ENCODE results near the gene HEATR5B.
"Not testable (repeated sequence)": the region's sequence is repeated elsewhere in the genome, so short reads cannot be mapped to it uniquely, and the experiment has no call there.

Gene HEATR5B

DNA sequence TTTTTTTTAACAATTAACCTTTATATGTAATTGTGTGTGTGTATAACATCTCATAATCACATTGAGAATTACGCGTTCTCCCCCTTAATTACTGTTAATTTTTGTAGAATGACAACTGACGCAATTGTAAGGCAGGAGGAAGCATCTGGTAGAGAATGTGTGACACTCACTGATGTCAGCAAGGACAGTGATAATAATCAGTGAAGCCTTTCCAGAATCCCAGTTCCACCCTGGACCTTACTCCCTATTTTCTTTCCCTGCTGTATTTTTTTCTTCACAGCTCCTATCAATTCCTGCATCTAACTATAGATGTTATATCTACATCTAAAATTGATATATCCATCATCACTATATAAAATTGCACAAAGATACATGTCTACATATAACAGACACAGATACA, 101.7 kb downstream of the HEATR5B start:
- DNase-seq: no peak

- DNase-seq: no peak
These were observed 102.3 kb downstream of the HEATR5B start for GRCh38 chr2:36981911-36982310.

DNA sequence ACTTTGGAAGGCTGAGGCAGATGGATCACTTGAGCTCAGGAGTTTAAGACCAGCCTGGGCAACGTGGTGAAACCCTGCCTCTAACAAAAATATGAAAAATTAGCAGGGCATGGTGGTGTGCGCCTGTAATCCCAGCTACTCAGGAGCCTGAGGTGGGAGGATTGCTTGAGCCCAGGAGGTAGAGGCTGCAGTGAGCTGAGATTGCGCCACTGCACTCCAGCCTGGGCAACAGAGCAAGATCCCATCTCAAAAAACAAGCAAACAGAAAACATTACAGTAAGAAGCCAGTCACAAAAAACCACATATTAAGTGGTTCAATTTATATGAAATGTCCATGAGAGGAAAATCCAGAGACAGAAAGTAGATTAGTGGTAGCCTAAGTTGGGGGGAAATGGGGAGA, 105.2 kb downstream of the HEATR5B start:
- not testable (repeated sequence) for DNase-seq

GRCh38 chr2:36976065-36976464, 108.1 kb downstream of the HEATR5B start:
- no peak for DNase-seq

DNA sequence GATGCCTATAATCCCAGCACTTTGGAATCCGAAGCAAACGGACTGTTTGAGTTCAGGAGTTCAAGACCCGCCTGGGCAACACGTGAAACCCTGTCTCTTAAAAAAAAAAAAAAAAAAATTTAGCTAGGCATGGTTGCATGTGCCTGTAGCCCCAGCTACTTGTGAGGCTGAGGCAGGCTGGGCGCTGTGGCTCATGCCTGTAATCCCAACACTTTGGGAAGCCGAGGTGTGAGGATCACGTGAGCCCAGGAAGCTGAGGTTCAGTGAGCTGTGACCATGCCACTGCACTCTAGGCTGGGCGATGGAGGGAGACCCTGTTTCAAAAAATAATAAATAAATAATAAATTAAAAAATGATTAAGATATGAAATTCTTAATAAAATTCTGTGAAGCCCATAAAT, 108.9 kb downstream of the HEATR5B start:
- no peak for DNase-seq

DNA sequence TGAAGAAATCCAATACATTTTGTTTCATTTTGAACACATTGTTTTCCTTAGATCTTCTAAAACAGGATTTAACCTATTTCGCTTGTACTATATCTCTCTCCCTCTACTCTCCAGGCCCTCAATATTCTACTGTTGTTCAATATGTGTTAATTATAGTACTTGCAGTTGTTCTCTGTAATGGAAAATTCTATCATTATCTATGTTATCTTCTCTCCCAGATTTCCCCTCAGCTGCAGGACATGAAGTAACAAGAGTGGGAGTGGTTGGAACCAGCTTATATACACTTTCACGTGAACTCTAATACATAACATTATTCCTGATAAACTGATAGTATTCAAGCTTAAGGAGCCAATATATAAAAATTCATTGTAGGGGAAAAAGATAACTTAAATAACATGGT, 110.9 kb downstream of the HEATR5B start:
- no peak for DNase-seq

- no peak for DNase-seq
These were observed 112.2 kb downstream of the HEATR5B start for GRCh38 chr2:36971990-36972389.

DNA sequence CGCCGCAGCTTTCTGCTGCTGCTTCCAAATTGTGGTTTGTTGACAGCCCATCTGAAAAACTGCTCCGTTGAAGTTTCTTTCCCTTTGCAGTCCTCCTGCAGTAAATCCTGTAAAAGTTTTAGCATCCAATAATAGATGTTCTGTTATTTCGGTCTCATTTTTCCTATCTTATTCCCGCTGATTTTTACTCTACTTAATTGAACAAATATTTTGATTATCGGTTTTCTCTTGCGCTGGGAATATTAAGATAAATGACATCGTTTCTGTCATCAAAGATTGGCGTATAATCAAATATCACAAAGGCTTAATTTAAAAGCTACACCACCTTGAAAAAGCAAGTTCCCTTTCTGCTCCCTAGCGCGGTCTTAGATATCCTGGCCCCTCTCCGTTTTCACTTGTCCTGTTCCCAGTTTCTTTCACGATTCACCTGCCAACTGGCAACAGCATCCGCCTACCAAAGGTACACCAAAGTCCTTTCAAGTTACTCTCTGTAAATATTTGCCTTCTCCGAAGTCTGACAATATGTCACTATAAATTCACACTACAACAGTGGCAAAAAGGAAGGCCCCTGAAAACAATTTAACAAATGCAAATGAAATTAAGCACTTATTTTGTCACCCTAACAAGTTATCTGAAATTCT, 116.8 kb downstream of the HEATR5B start:
- DNase-seq: peak in 2 of 51 donors; percentile 17 to 33

- peak; percentile 30 to 98 (median 94) for DNase-seq
These were observed 117.6 kb downstream of the HEATR5B start, which contains the start of gene STRN for GRCh38 chr2:36966370-36967235. STRN (minus strand) TSS chr2:36966536; CDS start chr2:36966463, 73 bp downstream.

GRCh38 chr2:36965751-36966369, 118.3 kb downstream of the HEATR5B start:
- peak in 24 of 51 donors; percentile 20 to 64 (median 46) for DNase-seq

DNA sequence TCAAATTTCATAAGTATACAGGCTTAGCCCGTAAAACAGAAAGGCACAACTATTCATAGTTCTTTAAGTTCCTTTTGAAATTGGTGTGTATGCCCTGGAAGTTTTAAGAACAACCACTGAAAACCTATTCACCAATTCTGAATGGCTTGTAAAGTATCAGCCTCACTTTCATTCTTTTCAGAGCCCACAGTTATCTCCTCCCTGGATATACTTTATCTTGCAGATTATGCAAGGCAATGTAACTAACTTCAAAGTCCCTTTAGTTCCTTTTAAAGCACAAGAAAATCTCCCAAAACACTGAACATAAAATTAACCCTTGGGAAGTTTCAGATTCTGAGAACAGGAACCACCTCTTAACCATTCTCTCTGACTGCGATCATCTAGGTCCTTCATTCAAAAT, 119.0 kb downstream of the HEATR5B start:
- no peak for DNase-seq

- DNase-seq: no peak
These were observed 119.6 kb downstream of the HEATR5B start for GRCh38 chr2:36964496-36965058.

DNA sequence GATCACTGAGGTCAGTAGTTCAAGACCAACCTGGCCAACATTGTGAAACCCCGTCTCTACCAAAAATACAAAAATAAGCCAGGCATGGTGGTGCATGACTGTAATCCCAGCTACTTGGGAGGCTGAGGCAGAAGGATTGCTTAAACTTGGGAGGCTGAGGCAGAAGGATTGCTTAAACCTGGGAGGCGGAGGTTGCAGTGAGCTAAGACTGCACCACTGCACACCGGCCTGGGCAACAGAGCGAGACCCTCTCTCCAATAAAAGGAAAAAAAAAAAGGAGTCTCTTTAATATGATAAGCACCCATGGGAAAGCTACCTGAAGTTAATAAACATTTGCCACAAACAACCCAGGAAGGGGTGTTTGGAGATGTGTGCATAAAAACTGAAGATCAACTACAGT, 120.4 kb downstream of the HEATR5B start:
- DNase-seq: no peak

DNA sequence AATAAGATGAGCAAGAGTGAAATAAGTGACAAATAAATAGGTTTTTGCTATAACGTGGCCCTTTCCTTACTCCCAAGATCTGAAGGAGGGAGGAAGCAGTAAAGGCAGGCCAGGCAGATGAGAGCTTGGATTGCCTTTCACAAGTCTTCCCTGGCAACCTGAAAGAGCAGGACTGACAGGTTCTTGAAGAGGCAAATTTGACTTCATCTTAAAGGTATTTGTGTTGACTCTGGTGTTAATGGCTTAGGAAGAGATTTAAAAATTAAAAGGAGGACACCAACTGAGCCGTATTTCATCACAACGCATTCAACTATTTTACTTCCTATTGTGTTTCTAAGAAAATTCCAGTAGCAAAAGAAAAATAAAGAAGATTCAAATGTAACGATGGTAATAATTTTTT, 121.1 kb downstream of the HEATR5B start:
- DNase-seq: no peak

DNA sequence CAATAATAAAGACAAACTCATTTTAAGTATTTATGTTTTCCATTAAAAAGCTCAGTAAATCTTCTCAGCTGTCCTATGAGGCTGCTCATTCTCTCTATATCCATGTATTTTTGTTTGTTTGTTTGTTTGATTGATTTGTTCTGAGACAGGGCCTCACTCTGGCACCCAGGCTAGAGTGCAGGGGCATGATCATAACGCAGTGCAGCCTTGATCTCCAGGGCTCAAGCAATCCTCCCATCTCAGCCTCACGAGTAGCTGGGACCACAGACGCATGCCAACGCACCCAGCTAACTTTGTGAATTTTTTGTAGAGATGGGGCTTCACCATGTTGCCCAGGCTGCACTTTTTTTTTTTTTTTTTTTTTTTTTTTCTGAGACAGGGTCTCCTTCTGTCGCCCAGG, 123.4 kb downstream of the HEATR5B start:
- DNase-seq: no peak

- DNase-seq: no peak
These were observed 124.0 kb downstream of the HEATR5B start for GRCh38 chr2:36960005-36960675.

- no peak for DNase-seq
These were observed 129.1 kb downstream of the HEATR5B start for GRCh38 chr2:36954977-36955607.

GRCh38 chr2:36952748-36953197, 131.4 kb downstream of the HEATR5B start:
- no peak for DNase-seq

- DNase-seq: no peak
These were observed 132.6 kb downstream of the HEATR5B start for GRCh38 chr2:36951574-36951973.

GRCh38 chr2:36951027-36951518, 133.1 kb downstream of the HEATR5B start:
- no peak for DNase-seq

DNA sequence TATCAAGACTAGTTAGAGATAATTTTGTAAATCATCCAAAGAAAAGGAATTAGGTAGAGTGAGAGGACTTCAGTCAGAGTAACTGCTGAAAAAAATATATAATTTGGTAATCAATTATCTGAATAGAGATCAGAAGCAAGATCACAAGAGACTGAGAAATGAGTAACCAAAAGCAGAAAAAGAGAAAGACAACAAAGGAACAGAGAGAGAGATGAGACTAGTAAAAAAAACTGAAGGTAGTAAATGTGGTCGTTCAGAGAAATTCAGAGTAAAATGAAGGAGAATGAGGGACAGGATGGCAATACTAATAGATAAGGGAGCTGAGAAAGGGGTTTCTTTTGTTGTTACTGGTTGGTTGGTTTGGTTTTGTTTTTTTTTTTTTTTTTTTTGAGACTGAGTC, 134.3 kb downstream of the HEATR5B start:
- no peak for DNase-seq
